Measurements from ENCODE around the gene TTN. TPM values are rescaled to one million over a fixed set of nuclear protein-coding genes. Genes with fewer than 3 reads are reported as not detected.

The TTN gene
- polyA plus RNA-seq, 1 experiment = not detected

GRCh38 chr2:178827739-178828485, 20.7 kb upstream of the TTN start:
- TF ChIP-seq CTCF (IDR thresholded peaks at IDR 0.05; ENCODE audit: insufficient read depth, low read depth, low read length) = no peak
- no peak for DNase-seq (ENCODE audit: low read depth)
- ChIA-PET CTCF (no interaction called here), POLR2A (no interaction called here)
- no peaks in the 10 kb centered on the region for H3K36me3 ChIP-seq (ENCODE audit: control insufficient read depth, insufficient read depth, low read length)
- no peaks in the 10 kb centered on the region for H3K27me3 ChIP-seq (ENCODE audit: control insufficient read depth, insufficient read depth, low read length)
- no peak overlapping the region for H3K4me3 ChIP-seq (ENCODE audit: low read depth, low read length)

DNA sequence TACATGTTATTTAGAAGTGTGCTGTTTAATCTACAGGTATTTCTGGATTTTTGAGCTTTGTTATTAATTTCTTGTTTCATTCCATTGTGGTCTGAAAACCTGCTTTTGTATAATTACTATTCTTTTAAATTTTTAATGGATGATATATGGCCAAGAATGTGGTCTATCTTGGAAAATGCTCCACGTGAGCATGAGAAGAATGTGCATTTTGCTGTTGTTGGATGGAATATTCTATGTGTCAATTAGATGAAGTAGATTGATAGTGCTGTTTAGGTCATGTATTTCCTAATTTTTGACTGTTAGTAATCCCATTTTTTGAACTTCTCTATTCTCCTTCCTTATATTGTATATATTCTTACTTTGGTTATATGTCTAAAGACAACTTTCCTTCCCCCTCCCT, 19.9 kb upstream of the TTN start:
- CTCF ChIA-PET = interaction anchor here (1.0 kb wide), 1 partner anchor 14 kb away, joined by 4 read pairs; no protein-coding TSS in a partner anchor
- H3K27me3 ChIP-seq (ENCODE audit: control insufficient read depth, insufficient read depth, low read length) = no peaks in the 10 kb centered on the region
- no peak for DNase-seq (ENCODE audit: low read depth)
- no peaks in the 10 kb centered on the region for H3K36me3 ChIP-seq (ENCODE audit: control insufficient read depth, insufficient read depth, low read length)
- TF ChIP-seq CTCF (IDR thresholded peaks at IDR 0.05; ENCODE audit: insufficient read depth, low read depth, low read length) = no peak
- POLR2A ChIA-PET = no interaction called here
- H3K4me3 ChIP-seq (ENCODE audit: low read depth, low read length) = no peak overlapping the region

- H3K36me3 ChIP-seq (ENCODE audit: control insufficient read depth, insufficient read depth, low read length) = no peaks in the 10 kb centered on the region
- DNase-seq (ENCODE audit: low read depth) = no peak
- no peak for TF ChIP-seq CTCF (IDR thresholded peaks at IDR 0.05; ENCODE audit: insufficient read depth, low read depth, low read length)
- POLR2A ChIA-PET = no interaction called here
- no peaks in the 10 kb centered on the region for H3K27me3 ChIP-seq (ENCODE audit: control insufficient read depth, insufficient read depth, low read length)
- no peak overlapping the region for H3K4me3 ChIP-seq (ENCODE audit: low read depth, low read length)
- CTCF ChIA-PET = interaction anchor here (0.6 kb wide), 1 partner anchor 615 kb away, joined by 3 read pairs; no protein-coding TSS in a partner anchor
Observed at GRCh38 chr2:178825183-178825582, 18.0 kb upstream of the TTN start.

DNA sequence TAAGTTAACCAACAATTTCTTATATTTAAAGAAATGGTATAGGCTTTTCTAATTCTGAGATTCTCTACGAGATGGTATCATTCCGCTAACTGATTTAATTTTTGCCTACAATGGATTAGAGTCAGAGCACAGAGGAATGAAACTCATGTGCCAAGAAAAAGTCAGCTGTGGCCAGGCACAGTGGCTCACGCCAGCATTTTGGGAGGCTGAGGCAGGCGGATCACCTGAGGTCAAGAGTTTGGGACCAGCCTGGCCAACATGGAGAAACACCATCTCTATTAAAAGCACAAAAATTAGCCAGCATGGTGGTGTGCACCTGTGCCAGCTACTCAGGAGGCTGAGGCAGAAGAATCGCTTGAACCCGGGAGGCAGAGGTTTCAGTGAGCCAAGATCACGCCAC, 17.0 kb upstream of the TTN start:
- TF ChIP-seq CTCF (IDR thresholded peaks at IDR 0.05; ENCODE audit: insufficient read depth, low read depth, low read length) = no peak
- no peaks in the 10 kb centered on the region for H3K36me3 ChIP-seq (ENCODE audit: control insufficient read depth, insufficient read depth, low read length)
- no peak for DNase-seq (ENCODE audit: low read depth)
- no peak overlapping the region for H3K4me3 ChIP-seq (ENCODE audit: low read depth, low read length)
- CTCF ChIA-PET = no interaction called here
- no peaks in the 10 kb centered on the region for H3K27me3 ChIP-seq (ENCODE audit: control insufficient read depth, insufficient read depth, low read length)
- POLR2A ChIA-PET = no interaction called here

DNA sequence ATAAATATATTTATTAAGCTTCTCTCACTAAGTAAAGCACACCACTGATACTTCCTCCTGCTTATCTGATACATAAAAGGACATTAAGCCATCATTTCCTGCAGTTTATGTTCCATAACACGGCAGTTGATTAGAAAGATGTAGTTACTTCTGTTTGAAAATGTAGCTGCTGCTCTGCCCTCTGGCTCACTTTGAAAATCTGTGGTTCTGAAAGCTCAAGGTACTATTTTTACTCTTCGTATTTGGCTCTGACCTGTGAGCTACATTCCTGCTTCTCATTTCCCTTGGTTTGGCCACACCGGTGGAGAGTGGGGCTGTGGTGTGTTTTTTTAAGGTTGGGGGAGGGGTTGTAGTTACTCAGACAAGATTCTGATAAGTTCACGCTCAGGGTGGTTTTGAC, 12.8 kb upstream of the TTN start:
- CTCF ChIA-PET = interaction anchor here (1.0 kb wide), 1 partner anchor 15 kb away, joined by 4 read pairs; no protein-coding TSS in a partner anchor
- Histone ChIP-seq H3K4me3 (ENCODE audit: low read depth, low read length) (no peak overlapping the region), H3K36me3 (ENCODE audit: control insufficient read depth, insufficient read depth, low read length) (no peaks in the 10 kb centered on the region), H3K27me3 (ENCODE audit: control insufficient read depth, insufficient read depth, low read length) (no peaks in the 10 kb centered on the region)
- POLR2A ChIA-PET = no interaction called here
- no peak for DNase-seq (ENCODE audit: low read depth)
- no peak for TF ChIP-seq CTCF (IDR thresholded peaks at IDR 0.05; ENCODE audit: insufficient read depth, low read depth, low read length)

All from BJ (cell line).